Activated naive CD4-positive, alpha-beta T cell (primary cell): Measurements from ENCODE around the gene NME9.

Source experiments
- DNase-seq, 4 experiments: peaks; one replicate each; lab custom pipeline; 2025; lab: John Stamatoyannopoulos, UW

The NME9 gene

DNA sequence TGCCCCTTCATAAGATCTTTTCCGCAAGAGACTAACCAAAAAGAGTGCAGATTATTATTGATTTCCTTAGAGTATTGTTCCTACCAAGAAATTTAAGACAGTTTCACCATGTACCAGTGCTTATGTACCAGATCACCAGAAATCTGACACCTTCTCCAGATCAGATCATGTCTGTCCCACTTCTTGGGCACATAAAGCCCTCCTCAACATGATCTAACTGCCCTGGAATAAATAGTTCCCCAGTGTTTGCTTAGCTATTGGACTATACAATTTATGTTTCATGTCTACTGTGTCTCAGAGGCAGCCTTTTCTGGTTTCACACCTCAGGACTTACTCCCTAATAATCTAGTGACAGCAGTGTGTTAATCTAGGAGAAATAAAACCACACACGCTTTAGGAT, 46.8 kb downstream of the NME9 start:
- DNase-seq, result no peak

DNA sequence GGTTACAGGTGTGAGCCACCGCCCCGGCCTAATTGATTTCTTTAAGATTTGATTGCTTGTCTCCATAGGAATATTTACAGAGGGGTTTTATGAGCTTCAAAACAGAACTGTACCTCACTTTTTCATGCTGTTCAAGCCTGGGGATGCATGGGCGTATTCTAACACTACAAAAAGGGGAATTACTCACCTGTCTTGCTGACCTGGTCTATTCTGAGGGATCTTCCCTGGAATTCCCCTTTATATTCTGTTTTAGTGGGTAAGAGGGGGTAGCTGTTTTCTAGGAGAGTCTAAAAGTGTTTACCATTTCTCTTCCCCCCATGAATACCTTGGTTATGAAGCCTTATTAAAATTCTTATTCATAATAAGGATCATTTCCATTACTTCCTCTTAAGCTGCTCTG, 48.1 kb downstream of the NME9 start:
- no peak for DNase-seq

DNA sequence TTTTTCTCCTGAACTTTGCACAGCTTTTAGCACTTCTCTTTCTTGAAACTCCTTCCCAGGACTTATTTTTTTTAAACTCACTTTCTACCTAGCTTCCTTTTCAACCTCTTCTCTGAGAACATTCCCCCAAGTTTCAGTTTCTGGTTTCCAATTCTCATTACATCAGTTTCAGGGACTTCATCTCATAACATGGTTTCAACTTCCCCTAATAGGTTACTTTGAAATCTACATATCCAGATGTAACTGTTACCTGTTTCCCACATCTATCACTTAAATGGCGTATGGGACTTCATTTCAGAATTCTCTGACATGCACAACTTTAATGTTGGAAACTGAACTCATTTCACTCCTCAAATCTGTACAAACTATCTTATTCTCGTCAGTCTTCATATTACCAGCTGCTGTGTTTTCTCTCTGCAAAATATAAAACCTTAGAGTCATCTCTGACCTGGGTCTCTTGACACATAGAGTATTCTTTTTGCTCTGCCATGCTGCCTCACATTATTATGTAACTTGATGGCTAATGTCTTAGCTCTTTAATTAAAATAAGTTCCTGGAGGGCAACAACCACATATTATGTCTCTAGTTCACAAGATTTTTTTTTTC, 58.4 kb downstream of the NME9 start:
- no peak for DNase-seq

DNA sequence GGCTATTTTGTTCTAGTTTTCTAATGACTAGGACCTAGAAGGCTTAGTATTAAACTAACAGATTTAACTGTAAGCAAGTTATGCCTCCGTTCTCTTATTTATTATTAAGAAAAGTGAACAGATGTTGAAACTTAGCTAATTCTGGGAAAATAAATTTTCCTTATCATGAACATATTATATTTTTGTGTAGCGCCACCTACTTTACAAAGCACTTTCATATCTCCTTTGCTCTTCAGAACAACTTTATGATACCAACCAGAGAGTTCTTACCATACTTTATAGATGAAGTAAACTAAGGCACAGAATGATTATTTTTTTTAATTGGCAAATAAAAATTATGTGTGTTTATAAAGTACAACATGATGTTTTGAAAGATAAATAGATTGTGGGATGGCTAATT, 59.4 kb downstream of the NME9 start:
- DNase-seq, result no peak

DNA sequence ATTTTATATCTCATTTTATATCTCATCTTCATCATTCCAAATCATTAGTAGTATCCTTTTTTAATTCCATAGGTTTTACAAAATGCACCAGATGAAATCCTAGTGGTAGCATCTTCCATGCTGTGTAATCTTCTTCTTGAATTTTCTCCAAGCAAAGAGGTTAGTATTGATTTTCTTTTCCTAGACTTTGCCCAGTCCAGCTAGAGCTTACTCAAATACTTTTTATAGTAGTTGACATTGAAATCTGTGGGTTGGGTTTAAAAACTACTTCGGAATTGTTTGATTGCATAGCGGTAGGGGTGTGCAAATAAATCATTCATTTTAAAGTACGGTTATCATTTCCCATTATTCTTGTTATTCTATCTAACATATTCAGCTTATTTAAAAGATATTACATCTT, 62.6 kb downstream of the NME9 start:
- DNase-seq, result no peak

DNA sequence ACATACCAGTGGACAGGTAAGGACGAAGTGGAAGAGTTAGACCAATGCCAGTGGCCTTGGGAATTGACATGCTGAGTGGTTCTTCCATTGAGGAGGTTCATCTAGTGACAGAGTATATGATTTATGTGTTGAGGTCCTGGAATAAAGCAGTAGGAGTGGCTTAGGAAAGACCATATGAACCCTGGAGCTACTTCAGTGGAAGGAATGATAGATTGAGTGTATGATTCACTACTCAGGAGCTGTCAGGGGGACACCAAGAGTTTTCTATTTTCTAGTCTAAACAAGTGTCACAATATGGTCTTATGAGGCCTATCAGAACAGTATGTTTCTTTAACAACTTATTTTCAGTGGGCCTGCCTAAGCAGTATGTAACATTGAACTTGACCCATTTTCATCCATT, 63.9 kb downstream of the NME9 start:
- no peak for DNase-seq

DNA sequence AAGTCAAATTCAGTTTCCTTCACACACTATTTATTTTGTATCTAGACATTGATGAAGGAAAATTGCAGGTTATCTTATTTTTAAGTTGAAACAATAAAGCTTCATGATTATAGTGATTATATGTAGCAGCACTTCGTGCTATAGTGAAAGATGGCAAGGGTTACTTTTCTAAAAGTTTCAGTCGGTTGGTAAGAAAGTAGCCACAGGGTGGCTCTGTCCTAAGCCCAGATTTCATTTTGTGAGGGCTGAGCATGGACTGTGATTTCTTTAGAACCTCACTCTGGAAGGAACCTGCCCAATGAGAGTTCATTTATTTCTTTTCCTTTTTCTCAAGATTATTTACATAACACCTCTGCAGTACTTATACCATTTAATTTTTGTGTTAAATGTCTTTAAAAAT, 66.5 kb downstream of the NME9 start:
- DNase-seq, result no peak

DNA sequence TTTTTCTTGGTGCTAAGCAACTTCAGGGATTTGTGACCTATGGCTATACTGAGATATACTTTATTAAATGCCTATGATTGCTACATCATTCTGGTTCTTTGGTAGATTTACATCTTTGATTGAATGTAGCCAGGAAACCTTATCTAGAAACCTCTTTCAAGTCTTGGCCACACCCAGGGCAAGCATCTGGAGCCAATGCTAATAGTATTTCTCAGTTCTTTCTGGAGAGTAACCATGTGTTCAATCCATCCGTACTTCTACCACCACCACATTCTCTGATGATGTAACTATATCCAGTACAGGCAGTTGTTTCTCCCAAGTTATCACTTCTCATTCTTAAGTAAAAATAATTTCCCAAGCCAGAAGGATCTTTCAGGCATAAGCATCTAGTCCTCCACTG, 69.0 kb downstream of the NME9 start:
- no peak for DNase-seq

DNA sequence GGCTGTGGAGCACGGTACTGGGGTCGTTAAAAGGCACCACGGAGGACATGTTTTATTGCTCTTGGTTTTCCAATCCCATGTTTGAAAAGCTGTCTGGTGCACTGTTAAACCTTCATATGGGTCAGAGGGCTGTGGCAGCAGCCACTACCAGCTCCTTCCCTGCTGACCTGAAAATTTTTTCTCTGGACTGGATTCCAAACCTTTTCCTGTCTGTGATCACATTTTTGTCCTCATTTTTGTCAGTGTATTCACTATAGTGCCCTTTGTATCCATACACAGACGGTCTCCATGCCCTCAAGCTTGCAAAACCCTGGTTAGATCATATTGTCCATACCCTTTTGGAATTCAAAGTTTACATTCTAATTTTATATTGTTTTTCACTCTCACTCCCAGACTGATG, 70.5 kb downstream of the NME9 start:
- no peak for DNase-seq

DNA sequence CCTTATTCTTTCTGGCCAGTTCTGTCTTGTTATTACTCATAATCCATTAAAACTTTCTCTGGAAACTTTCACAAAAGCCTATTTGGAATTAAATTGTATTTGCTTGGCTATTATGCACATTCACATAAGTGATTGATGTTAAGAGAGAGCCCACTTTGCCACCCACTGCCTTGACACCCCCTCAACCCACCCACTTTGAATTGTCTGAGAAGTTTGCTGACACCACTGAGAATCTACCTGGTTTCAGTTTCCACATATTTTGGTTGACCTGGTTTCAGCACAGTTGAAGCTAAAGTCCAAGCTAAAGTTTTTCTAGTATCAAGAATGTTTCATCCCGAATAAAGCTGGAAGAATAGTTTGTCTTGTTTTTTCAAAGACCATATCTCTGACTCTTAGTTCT, 71.7 kb downstream of the NME9 start:
- DNase-seq, result no peak

DNA sequence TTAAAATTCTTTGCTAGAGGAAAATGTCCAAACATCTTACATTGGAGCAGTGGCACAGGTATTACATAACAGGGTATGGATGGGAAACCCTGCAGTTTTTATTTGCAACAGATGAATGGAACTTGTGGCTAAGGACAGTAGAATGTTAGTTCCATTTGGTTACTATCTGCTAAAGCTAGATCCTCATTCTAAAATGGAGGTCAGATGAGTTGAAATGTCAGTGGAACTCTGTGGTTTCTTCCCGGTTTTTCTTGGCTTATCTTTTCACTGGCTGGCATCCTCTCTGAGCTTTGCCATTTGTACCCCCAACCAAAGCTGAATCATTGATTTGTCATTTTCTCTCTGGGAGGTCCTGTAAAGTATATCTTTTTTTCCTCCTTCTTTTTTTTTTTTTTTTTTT, 73.6 kb downstream of the NME9 start:
- DNase-seq, result no peak

DNA sequence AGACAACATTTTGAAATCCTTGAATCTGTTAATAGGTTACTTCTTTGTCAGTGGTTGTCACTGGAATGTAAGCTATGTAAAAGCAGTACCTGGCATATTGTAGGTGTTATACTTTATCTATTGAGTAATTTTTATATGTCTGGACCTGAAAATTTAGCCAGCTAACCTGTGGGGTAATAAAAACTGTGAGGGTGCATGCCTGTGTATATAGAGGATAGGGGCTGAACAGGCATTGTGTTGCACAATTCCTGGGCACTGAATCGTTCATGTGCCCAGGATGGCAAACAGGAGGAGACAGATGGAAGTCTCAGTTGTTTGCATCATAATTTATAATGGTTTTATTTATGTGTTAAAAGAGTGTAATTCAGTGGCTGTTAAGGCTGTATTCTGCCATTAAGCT, 75.4 kb downstream of the NME9 start:
- no peak for DNase-seq

DNA sequence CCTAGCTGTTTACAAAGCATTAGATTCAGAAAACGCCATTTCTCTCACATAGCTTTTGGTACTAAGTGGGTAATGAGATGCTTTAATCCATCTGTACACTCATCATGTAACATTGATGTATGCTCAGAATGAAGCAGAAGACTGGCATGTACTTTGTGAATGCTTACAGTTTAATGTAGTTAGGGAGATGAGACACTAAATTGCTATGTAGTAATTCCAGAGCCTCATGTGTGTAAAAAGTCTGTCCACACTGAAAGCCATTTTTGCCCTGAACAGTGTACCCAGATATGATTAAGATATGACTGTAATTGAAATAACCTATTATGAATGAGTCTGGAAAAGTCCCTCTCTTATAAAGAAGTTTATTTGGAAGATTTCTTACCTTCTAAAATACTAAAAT, 76.0 kb downstream of the NME9 start:
- no peak for DNase-seq
